IPS-NIHi7 (cell line): ENCODE results near the gene C6orf47.

Source experiments
- DNase-seq: peaks from one replicate; pipeline ENCODE4 v3.0.0; 2012; ENCODE audit warnings: mixed read lengths; ENCODE audit errors: extremely low spot score

The C6orf47 gene

GRCh38 chr6:31687860-31688693 lies 27.5 kb upstream of the C6orf47 start:
- no peak for DNase-seq

- DNase-seq = no peak
Measured at GRCh38 chr6:31687321-31687720, 26.7 kb upstream of the C6orf47 start.

GRCh38 chr6:31686483-31686882 lies 25.9 kb upstream of the C6orf47 start:
- DNase-seq = no peak

GRCh38 chr6:31683591-31683990 lies 23.0 kb upstream of the C6orf47 start:
- DNase-seq = no peak

- peak; percentile 60 for DNase-seq
Measured at GRCh38 chr6:31681135-31681671, 20.6 kb upstream of the C6orf47 start.

GRCh38 chr6:31680226-31681134 lies 19.9 kb upstream of the C6orf47 start, which contains the start of gene LY6G5C:
LY6G5C (minus strand) TSS chr6:31681067; CDS start chr6:31680373, 694 bp downstream.
- peak; percentile 78 for DNase-seq

GRCh38 chr6:31677955-31678354 lies 17.4 kb upstream of the C6orf47 start:
- DNase-seq = no peak

- DNase-seq = no peak
Measured at GRCh38 chr6:31676904-31677303, 16.3 kb upstream of the C6orf47 start.

- no peak for DNase-seq
Measured at GRCh38 chr6:31676322-31676903, 15.8 kb upstream of the C6orf47 start.

- no peak for DNase-seq
Measured at GRCh38 chr6:31669676-31670075, 9.1 kb upstream of the C6orf47 start, which contains the start of gene LY6G5B. LY6G5B (plus strand) TSS chr6:31669976; CDS start chr6:31670951, 975 bp downstream.

GRCh38 chr6:31666337-31666965 lies 5.9 kb upstream of the C6orf47 start:
- no peak for DNase-seq

GRCh38 chr6:31665501-31666336 lies 5.1 kb upstream of the C6orf47 start, which contains the start of gene CSNK2B:
CSNK2B (plus strand) TSS chr6:31666080; CDS start chr6:31666832, 752 bp downstream.
- peak; percentile 96 for DNase-seq

GRCh38 chr6:31664790-31665500 lies 4.4 kb upstream of the C6orf47 start, which contains the start of gene GPANK1:
GPANK1 (minus strand) TSS chr6:31664997; CDS start chr6:31664478, 519 bp downstream.
- peak; percentile 46 for DNase-seq

- no peak for DNase-seq
Measured at GRCh38 chr6:31663961-31664789, 3.6 kb upstream of the C6orf47 start.

GRCh38 chr6:31663126-31663960 lies 2.8 kb upstream of the C6orf47 start:
- no peak for DNase-seq

GRCh38 chr6:31662124-31662723 lies 1.6 kb upstream of the C6orf47 start:
- DNase-seq = no peak
